BJ (cell line): ENCODE data around the gene ANKRD23. TPM values are rescaled to one million over a fixed set of nuclear protein-coding genes. Genes with fewer than 3 reads are reported as not detected.
"Not testable (repeated sequence)": the region's sequence is repeated elsewhere in the genome, so short reads cannot be mapped to it uniquely, and the experiment has no call there.

Experiments
- CTCF ChIA-PET: fragments of 350-600 bp; formaldehyde crosslinking; extraction: SDS; loops from one replicate; lab custom pipeline; 2021; ENCODE audit warnings: antibody characterized with exemption, inconsistent platforms; lab: Yijun Ruan, JAX
- POLR2A ChIA-PET: fragments of 300-600 bp; sonication (Branson Sonifier 250); formaldehyde crosslinking; extraction: SDS; loops from one replicate; lab custom pipeline; 2021; ENCODE audit warnings: antibody characterized with exemption; lab: Charles Lee
- DNase-seq: peaks from one replicate; pipeline ENCODE4 v3.0.0-alpha.2; 2011; ENCODE audit warnings: low read depth
- H3K27me3 ChIP-seq: 2 replicates; pipeline ENCODE4 v1.6.0; 2011; ENCODE audit warnings: low read length; ENCODE audit not compliant: control insufficient read depth, insufficient read depth
- H3K36me3 ChIP-seq: 2 replicates; pipeline ENCODE4 v1.5.1; 2011; ENCODE audit warnings: low read length; ENCODE audit not compliant: control insufficient read depth, insufficient read depth
- H3K4me3 ChIP-seq: 2 replicates; pipeline ENCODE4 v1.5.1; 2011; ENCODE audit warnings: low read depth, mild to moderate bottlenecking, control low read depth, low read length
- polyA plus RNA-seq: library from polyadenylated mRNA; depleted of rRNA; stranded (reverse); fragments of >200 nt; gene quantifications from 2 replicates; pipeline ENCODE4 v1.2.3, GENCODE V29; 2011
- TF ChIP-seq, protein P1 (sequence below): IDR thresholded peaks from 2 replicates; pipeline ENCODE4 v1.5.1; 2011; ENCODE audit warnings: low read depth, mild to moderate bottlenecking, control low read depth, inconsistent platforms, low read length, moderate library complexity; ENCODE audit not compliant: insufficient read depth

ANKRD23 gene
- polyA plus RNA-seq, 1 experiment = 1.4 TPM

DNA sequence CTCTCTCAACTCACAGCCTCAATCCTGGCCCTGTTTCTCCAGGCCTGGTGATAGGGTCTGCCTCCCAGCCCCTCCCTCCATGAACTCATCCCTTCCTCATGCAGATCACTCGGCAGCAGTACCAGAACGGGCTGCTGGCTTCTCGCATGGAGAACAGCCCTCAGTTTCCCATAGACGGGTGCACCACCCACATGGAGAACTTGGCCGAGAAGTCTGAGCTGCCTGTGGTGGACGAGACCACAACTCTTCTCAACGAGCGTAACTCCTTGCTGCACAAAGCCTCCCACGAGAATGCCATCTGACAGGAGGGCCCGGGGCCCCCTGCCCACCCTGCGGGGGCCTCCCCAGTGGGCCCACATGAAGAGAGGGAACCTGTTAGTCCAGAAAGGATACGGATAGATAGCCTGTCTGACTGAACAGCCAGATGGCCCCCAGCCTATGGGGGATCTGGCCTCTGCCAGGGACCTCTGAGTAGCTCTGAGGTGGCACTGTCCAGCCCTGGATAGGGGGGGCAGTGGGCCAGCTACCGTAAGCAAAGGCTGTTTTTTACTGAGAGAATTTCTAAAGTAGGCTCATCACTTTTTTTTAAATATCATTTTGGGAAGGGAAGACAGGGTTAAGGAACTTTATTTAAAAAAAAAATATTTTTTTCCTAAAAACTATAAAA lies 34.5 kb downstream of the ANKRD23 start:
- Histone ChIP-seq H3K27me3 (no peaks in the 10 kb centered on the region), H3K36me3 (peaks cover 1% of the 10 kb centered on the region; the same call in 1 of the 2 replicates), H3K4me3 (no peak overlapping the region)
- ChIA-PET POLR2A (interaction anchor here (0.7 kb wide), 1 partner anchor 504 kb away, joined by 7 read pairs; the partner anchor contains the start of gene SNRNP200), CTCF (interaction anchor here (0.8 to 3.2 kb wide), 3 partner anchors 9 to 59 kb away, joined by 3 to 11 read pairs (median 4); no protein-coding TSS in a partner anchor)
- TF ChIP-seq, protein P1, sequence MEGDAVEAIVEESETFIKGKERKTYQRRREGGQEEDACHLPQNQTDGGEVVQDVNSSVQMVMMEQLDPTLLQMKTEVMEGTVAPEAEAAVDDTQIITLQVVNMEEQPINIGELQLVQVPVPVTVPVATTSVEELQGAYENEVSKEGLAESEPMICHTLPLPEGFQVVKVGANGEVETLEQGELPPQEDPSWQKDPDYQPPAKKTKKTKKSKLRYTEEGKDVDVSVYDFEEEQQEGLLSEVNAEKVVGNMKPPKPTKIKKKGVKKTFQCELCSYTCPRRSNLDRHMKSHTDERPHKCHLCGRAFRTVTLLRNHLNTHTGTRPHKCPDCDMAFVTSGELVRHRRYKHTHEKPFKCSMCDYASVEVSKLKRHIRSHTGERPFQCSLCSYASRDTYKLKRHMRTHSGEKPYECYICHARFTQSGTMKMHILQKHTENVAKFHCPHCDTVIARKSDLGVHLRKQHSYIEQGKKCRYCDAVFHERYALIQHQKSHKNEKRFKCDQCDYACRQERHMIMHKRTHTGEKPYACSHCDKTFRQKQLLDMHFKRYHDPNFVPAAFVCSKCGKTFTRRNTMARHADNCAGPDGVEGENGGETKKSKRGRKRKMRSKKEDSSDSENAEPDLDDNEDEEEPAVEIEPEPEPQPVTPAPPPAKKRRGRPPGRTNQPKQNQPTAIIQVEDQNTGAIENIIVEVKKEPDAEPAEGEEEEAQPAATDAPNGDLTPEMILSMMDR = no peak
- no peak for DNase-seq

DNA sequence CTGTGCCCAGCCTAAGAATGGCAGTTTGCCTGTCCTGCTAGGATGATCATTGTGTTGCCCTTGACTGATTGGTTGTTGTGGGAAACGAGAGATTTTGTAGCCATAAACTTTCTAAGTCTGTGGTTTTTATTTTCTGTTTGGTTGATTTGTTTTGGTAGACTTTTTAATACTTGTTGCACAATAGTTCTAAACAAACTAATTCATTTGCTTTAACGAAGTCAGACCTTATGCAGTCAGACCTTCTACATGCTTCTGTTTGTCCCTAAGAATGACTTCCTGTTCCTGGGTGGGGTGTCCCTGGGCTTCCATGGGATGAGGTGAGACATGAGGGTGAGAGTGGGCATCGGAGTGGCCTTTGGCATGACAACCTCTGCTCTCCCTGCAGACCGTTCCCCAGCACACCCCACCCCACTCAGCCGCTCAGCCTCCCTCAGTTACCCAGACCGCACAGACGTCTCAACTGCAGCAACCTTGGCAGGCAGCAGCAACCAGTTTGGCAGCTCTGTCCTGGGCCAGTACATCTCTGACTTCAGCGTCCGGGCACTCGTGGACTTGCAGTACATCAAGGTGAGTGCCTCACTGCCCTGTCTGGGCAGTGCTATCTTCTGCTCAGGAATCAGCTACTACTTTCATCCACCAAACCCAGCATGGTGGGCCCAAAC lies 35.5 kb downstream of the ANKRD23 start:
- DNase-seq = no peak
- ChIA-PET POLR2A (no interaction called here), CTCF (interaction anchor here (1.5 to 3.2 kb wide), 3 partner anchors 8 to 16 kb away, joined by 4 to 11 read pairs (median 6); no protein-coding TSS in a partner anchor)
- Histone ChIP-seq H3K36me3 (peaks cover 1% of the 10 kb centered on the region; the same call in 1 of the 2 replicates), H3K27me3 (no peaks in the 10 kb centered on the region), H3K4me3 (no peak overlapping the region)
- TF ChIP-seq, protein P1 = no peak

DNA sequence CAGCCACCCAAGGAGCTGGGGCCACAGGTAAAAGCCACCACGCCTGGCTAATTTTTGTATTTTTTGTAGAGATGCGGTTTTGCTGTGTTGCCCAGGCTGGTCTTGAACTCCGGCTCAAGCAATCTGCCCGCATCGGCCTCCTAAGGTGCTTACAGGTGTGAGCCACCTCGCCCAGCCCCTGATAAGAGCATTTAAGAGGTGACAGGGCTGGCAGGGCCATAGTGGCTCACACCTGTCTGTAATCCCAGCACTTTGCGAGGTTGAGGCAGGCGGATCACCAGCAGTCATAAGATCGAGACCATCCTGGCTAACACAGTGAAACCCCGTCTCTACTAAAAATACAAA lies 36.7 kb downstream of the ANKRD23 start:
- Histone ChIP-seq H3K36me3 (peaks cover 1% of the 10 kb centered on the region; the same call in 1 of the 2 replicates), H3K27me3 (no peaks in the 10 kb centered on the region), H3K4me3 (no peak overlapping the region)
- no peak for DNase-seq
- POLR2A ChIA-PET = no interaction called here
- TF ChIP-seq, protein P1 = no peak
- CTCF ChIA-PET = interaction anchor here (1.5 to 1.6 kb wide), 2 partner anchors 9 kb away, joined by 5 to 6 read pairs; partner anchors contain the start of gene CNNM3

DNA sequence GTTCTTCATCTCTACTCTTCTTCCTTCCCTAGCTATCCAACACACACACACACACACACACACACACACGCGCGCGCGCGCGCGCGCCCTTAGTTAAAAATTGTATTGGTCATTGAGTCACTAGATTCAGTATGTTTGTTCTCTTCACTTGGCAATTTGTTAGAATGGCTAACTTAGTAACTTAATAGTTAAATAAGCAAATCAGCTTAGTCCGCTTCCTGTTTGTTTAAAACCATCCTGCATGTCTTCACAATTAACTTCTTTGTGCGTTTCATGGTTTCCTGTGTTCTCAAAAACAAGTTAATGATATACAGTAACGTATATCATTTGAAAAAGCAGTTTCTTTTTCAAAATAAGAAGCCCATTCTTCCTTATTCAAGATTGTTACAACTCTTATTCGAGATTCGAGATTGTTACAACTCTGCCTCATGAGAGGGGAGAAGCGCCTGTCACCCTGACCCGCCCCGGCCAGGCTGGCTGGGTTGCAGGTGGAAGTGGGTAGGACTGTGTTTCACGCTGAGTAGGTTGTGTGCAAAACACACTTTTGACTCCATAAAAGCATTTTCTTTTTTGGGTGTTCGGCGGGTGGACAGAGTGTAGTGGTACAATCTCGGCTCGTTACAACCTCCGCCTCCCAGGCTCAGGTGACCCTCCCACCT lies 37.2 kb downstream of the ANKRD23 start:
- Histone ChIP-seq H3K27me3 (no peaks in the 10 kb centered on the region), H3K4me3 (no peak overlapping the region), H3K36me3 (peaks cover 2% of the 10 kb centered on the region)
- POLR2A ChIA-PET = no interaction called here
- CTCF ChIA-PET = interaction anchor here (1.0 to 1.5 kb wide), 2 partner anchors 10 to 22 kb away, joined by 3 to 5 read pairs; partner anchors contain the start of gene CNNM3
- DNase-seq = no peak
- TF ChIP-seq, protein P1 = no peak

DNA sequence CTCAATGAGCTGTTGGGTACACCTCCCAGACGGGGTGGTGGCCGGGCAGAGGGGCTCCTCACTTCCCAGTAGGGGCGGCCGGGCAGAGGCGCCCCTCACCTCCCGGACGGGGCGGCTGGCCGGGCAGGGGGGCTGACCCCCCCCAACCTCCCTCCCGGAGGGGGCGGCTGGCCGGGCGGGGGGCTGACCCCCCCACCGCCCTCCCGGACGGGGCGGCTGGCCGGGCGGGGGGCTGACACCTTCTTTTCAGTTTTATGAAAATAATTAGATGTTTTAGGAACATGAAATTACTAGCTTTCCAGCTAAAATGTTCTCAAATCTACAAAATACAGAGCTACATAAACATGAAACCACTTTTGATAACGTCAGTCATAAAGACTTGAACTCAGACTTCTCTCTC lies 37.9 kb downstream of the ANKRD23 start:
- DNase-seq, POLR2A ChIA-PET, H3K4me3 ChIP-seq, H3K27me3 ChIP-seq, H3K36me3 ChIP-seq: not testable (repeated sequence)
- CTCF ChIA-PET = interaction anchor here (1.0 to 1.5 kb wide), 2 partner anchors 10 to 21 kb away, joined by 3 to 5 read pairs; partner anchors contain the start of gene CNNM3
